Calu3 (cell line): ENCODE measurements around the gene UQCRHL. TPM values are rescaled to one million over a fixed set of nuclear protein-coding genes. Genes with fewer than 3 reads are reported as not detected.
A peak's percentile ranks its signal among the peaks of the same experiment; 100 is the strongest.
"Not testable (repeated sequence)": the region's sequence is repeated elsewhere in the genome, so short reads cannot be mapped to it uniquely, and the experiment has no call there.

Source experiments
- BruUV-seq: library from RNA; stranded (reverse); fragments of 400-500 nt; replicated peaks from 2 replicates; lab custom pipeline; 2021; lab: Mats Ljungman, UMichigan
- CTCF ChIA-PET: fragments of 300-600 bp; sonication (Branson Sonifier 250); formaldehyde crosslinking; loops from one replicate; lab custom pipeline; 2022; ENCODE audit warnings: antibody characterized with exemption; lab: Charles Lee
- DNase-seq: peaks from one replicate; pipeline ENCODE4 v3.0.0; 2022
- H3K27ac Mint-ChIP-seq: one replicate; pipeline ENCODE4 v1.8.0; 2022; ENCODE audit warnings: mixed read lengths; ENCODE audit not compliant: unreplicated experiment
- H3K27me3 Mint-ChIP-seq: one replicate; pipeline ENCODE4 v1.8.0; 2022; ENCODE audit warnings: mixed read lengths; ENCODE audit not compliant: unreplicated experiment
- H3K36me3 Mint-ChIP-seq: one replicate; pipeline ENCODE4 v1.8.0; 2022; ENCODE audit warnings: mild to moderate bottlenecking, moderate library complexity, mixed read lengths; ENCODE audit not compliant: insufficient read depth, unreplicated experiment
- H3K4me1 Mint-ChIP-seq: one replicate; pipeline ENCODE4 v1.8.0; 2022; ENCODE audit warnings: mild to moderate bottlenecking, low read depth, mixed read lengths; ENCODE audit not compliant: unreplicated experiment
- H3K4me3 Mint-ChIP-seq: one replicate; pipeline ENCODE4 v1.8.0; 2022; ENCODE audit warnings: mild to moderate bottlenecking, low read depth, moderate library complexity, mixed read lengths; ENCODE audit not compliant: unreplicated experiment
- H3K9me3 Mint-ChIP-seq: one replicate; pipeline ENCODE4 v1.8.0; 2022; ENCODE audit warnings: low read depth, mixed read lengths; ENCODE audit not compliant: unreplicated experiment
- intact Hi-C: fragments of 100-400 bp; cut with micrococcal nuclease; formaldehyde crosslinking; loops from one replicate; pipeline ENCODE4 v1.10.0; 2022; ENCODE audit not compliant: unreplicated experiment
- total RNA-seq: library from RNA; stranded (reverse); gene quantifications from 2 replicates; pipeline ENCODE4 v1.2.3, GENCODE V29; 2022
- TF ChIP-seq, protein P1 (sequence below): fragments of 200-600 bp; IDR thresholded peaks from one replicate; pipeline ENCODE4 v1.8.0; 2022; ENCODE audit warnings: antibody characterized with exemption; ENCODE audit not compliant: unreplicated experiment

UQCRHL gene
- total RNA-seq, 1 experiment from 2014 or later, result 3.6 TPM

DNA sequence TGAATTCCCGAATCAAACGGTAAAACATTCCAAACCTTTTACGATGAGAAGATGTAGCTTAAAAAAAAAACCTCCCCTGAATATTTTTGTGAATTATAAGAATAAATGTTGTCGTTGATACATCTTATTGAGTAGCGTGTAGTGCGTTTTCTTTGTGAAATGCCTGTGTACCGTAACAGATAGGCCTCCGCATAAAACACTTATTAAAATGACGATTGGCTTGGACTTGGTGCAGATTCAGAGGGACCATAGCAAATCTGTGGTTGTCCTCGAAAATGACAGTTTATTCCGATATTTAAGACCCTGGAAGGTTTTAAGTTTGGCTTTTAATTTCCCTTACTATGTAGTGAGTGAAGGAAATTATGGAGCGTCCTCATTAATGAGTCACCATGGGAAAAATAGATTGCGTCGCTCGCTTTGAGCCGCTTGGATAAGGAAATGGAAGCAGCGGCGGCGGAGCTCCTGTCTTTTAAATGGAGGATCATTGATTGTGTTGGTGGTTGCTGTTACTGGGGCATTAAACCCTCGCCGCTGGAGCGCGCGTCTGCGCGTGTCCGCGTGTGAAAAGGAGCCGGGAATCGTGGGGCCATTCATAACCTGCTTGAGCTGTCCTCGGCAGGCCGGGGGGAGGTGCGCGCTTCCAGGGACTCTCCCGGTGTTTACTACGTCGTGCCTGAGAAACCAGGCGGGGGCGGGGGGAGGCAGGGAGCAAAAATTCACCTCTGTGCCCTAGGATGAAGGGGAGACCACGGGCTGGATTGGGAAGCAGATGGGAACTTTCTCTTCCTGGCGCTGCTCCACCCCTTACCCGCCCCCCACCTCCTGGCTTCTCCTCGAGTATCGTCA, 41.7 kb upstream of the UQCRHL start:
- DNase-seq, result peak; percentile 79
- Mint-ChIP-seq H3K9me3 (no peaks in the 10 kb centered on the region), H3K27me3 (no peaks in the 10 kb centered on the region), H3K36me3 (peaks cover 34% of the 10 kb centered on the region), H3K27ac (peak overlapping the region; percentile 87), H3K4me1 (no peaks in the 10 kb centered on the region), H3K4me3 (peak overlapping the region; percentile 90)
- CTCF ChIA-PET, result interaction anchor here (0.6 to 1.0 kb wide), 6 partner anchors 15 to 80 kb away, joined by 3 to 10 read pairs (median 5); no protein-coding TSS in a partner anchor
- TF ChIP-seq, protein P1, sequence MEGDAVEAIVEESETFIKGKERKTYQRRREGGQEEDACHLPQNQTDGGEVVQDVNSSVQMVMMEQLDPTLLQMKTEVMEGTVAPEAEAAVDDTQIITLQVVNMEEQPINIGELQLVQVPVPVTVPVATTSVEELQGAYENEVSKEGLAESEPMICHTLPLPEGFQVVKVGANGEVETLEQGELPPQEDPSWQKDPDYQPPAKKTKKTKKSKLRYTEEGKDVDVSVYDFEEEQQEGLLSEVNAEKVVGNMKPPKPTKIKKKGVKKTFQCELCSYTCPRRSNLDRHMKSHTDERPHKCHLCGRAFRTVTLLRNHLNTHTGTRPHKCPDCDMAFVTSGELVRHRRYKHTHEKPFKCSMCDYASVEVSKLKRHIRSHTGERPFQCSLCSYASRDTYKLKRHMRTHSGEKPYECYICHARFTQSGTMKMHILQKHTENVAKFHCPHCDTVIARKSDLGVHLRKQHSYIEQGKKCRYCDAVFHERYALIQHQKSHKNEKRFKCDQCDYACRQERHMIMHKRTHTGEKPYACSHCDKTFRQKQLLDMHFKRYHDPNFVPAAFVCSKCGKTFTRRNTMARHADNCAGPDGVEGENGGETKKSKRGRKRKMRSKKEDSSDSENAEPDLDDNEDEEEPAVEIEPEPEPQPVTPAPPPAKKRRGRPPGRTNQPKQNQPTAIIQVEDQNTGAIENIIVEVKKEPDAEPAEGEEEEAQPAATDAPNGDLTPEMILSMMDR, result no peak
- intact Hi-C loops, result loop anchor here (5.0 kb wide), 1 partner anchor 52 kb away; no protein-coding TSS in a partner anchor
- TSS peak; percentile 39 for BruUV-seq

DNA sequence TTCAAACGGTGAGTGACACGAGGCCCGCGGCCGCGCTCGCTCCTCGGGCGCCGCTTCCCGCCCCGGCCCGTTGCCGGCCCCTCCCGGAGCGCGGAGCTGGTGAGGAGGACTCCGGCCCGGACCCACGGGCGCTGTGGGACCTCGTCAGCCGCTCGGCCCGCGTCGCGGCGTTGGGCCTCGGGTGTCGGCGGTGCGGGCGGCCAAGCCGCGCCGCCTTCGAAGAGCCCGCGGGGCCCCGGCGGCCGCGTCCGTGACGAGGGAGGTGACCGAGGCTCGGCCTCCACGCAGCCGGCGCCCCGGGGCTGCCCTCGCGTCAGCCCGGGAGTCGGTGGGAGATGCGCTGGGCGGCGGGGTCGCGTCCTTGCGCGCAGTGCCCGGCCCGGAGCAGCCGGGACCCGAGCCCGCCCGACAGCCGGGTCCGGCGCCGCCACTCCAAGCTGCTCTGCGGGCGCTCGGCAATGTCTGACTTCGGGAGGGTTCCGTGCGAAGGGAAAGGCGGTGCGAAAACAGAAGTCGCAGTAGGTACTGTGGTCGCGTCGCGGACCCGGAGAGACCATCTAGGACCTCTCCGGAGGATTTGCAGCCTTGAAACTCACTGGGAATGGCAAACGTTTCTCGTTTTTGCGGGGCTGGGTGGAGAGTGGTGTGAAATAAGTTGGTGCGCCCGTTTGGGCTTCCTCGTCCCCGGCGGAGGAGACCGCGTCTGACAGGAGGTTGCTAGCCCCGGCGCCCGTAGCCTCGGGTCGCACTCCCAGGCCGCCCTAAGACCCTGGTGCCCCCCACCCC, 40.9 kb upstream of the UQCRHL start:
- Mint-ChIP-seq H3K4me1 (no peaks in the 10 kb centered on the region), H3K4me3 (peak overlapping the region; percentile 90), H3K27ac (peak overlapping the region; percentile 87), H3K27me3 (no peaks in the 10 kb centered on the region), H3K9me3 (no peaks in the 10 kb centered on the region), H3K36me3 (peaks cover 34% of the 10 kb centered on the region)
- no TSS peak for BruUV-seq
- intact Hi-C loops, result loop anchor here (5.0 kb wide), 1 partner anchor 51 kb away; no protein-coding TSS in a partner anchor
- TF ChIP-seq, protein P1, result no peak
- DNase-seq, result no peak
- CTCF ChIA-PET, result interaction anchor here (0.8 to 1.8 kb wide), 4 partner anchors 15 to 81 kb away, joined by 3 to 10 read pairs (median 6); no protein-coding TSS in a partner anchor

DNA sequence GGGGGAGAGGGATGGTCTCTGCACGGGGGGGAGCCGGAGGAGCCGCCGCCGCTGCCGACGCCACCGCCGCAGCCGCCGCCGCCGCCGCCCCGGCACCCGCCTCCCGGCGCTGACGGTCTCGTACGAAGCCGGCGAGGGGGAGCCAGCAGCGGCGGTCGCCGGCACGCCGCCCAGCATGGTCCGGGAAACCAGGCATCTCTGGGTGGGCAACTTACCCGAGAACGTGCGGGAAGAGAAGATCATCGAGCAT, 40.4 kb upstream of the UQCRHL start:
- H3K4me1 Mint-ChIP-seq, result no peaks in the 10 kb centered on the region
- CTCF ChIA-PET, result interaction anchor here (0.8 to 1.8 kb wide), 5 partner anchors 10 to 127 kb away, joined by 3 to 6 read pairs (median 3); no protein-coding TSS in a partner anchor
- H3K27ac Mint-ChIP-seq, result no peak overlapping the region
- H3K4me3 Mint-ChIP-seq, result peak overlapping the region; percentile 80
- TF ChIP-seq, protein P1, result no peak
- H3K36me3 Mint-ChIP-seq, result peaks cover 34% of the 10 kb centered on the region
- no peak for DNase-seq
- H3K9me3 Mint-ChIP-seq, result no peaks in the 10 kb centered on the region
- no TSS peak for BruUV-seq
- H3K27me3 Mint-ChIP-seq, result no peaks in the 10 kb centered on the region
- intact Hi-C loops, result loop anchor here (5.0 kb wide), 1 partner anchor 51 kb away; no protein-coding TSS in a partner anchor

DNA sequence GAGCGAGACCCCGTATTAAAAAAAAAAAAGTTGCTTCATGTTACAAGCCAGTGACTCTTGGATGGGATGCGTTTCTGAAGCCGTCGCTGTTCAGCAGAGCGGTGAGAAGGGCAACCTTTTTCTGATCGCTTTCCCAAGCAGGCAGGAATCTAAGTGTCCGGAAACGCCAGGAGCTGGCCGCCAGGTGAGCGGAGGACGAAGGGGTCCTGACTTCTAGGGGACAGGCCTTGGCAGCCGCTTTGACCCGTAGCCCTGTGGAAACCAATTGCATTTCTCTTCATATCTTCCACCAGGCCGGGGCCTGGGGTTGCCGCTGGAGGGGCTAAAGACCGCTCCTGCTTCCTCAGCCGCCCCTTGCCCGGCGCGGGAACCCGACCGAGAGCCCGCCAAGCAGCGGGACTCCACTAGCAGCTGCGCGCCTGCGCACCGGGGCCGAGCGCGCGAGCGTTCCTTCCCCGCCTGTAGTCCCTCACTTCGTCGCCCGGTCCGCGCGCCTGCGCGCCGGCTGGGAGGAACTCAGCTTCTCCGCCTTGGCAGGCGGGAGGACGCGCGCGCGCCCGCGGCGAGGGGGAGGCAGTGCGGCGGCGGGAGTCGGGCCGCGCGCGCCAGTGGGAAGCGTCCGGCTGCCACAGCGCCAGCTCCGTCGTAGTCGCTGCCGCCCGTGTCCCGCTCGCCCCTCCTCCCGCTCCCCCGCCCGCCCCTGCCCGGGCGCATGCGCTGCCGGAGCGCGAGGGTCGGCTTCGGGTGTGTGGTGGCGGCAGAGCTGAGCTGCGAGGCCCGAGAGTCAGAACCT, 39.8 kb upstream of the UQCRHL start, which contains the start of gene SPEN:
SPEN (plus strand) TSS at position 608 of the 793 bp plus-strand sequence. CDS start 361 bp downstream, outside the sequence.
- DNase-seq, result peak; percentile 95
- TF ChIP-seq, protein P1, result no peak
- H3K4me1 Mint-ChIP-seq, result no peaks in the 10 kb centered on the region

DNA sequence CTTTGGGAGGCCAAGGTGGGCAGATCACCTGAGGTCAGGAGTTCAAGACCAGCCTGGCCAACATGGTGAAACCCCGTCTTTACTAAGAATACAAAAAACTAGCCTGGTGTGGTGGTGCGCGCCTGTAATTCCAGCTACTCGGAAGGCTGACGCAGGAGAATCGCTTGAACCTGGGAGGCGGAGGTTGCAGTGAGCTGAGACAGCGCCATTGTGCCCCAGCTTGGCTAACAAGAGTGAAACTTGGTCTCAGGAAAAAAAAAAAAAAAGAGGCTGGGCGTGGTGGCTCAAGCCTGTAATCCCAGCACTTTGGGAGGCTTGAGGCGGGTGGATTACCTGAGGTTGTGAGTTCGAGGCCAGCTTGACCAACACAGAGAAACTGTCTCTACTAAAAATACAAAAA, 38.6 kb upstream of the UQCRHL start:
- DNase-seq, H3K9me3 Mint-ChIP-seq, H3K4me1 Mint-ChIP-seq, H3K27me3 Mint-ChIP-seq, H3K27ac Mint-ChIP-seq, BruUV-seq, CTCF ChIA-PET: not testable (repeated sequence)
- intact Hi-C loops, result loop anchor here (5.0 kb wide), 1 partner anchor 49 kb away; no protein-coding TSS in a partner anchor
- peak overlapping the region; percentile 80 for H3K4me3 Mint-ChIP-seq
- peaks cover 30% of the 10 kb centered on the region for H3K36me3 Mint-ChIP-seq

More for the DNA sequence above, 39.8 kb upstream of the UQCRHL start, which contains the start of gene SPEN:
- intact Hi-C loops, result loop anchor here (5.0 kb wide), 1 partner anchor 50 kb away; no protein-coding TSS in a partner anchor
- peak within 1 kb of the TSS; percentile 87 for H3K27ac Mint-ChIP-seq
- H3K36me3 Mint-ChIP-seq, result peaks cover 34% of the 10 kb centered on the region
- H3K4me3 Mint-ChIP-seq, result peak within 1 kb of the TSS; percentile 90
- H3K9me3 Mint-ChIP-seq, result no peaks in the 10 kb centered on the region
- BruUV-seq, result no TSS peak
- H3K27me3 Mint-ChIP-seq, result no peaks in the 10 kb centered on the region
- CTCF ChIA-PET, result interaction anchor here (0.8 to 1.8 kb wide), 5 partner anchors 9 to 128 kb away, joined by 3 to 6 read pairs (median 3); no protein-coding TSS in a partner anchor
